CD8-positive, alpha-beta memory T cell (primary cell): ENCODE data around the gene ABCF1. TPM values are rescaled to one million over a fixed set of nuclear protein-coding genes. Genes with fewer than 3 reads are reported as not detected.
A peak's percentile ranks its signal among the peaks of the same experiment; 100 is the strongest.

Source experiments
- CTCF ChIA-PET: fragments of 350-600 bp; sonication (Branson Sonifier 250); formaldehyde crosslinking; loops from one replicate; lab custom pipeline; 2021; ENCODE audit warnings: antibody characterized with exemption; lab: Charles Lee
- POLR2A ChIA-PET: fragments of 350-600 bp; sonication (Branson Sonifier 250); formaldehyde crosslinking; loops from one replicate; lab custom pipeline; 2021; ENCODE audit warnings: antibody characterized with exemption; lab: Charles Lee
- DNase-seq, 5 donors: peaks; one replicate each; pipeline versions ENCODE4 v3.0.0 to v3.0.0-alpha.2; 2020 to 2022; ENCODE audit warnings: mixed read lengths in 1 of 5
- H3K27ac ChIP-seq: one replicate; pipeline ENCODE4 v1.7.0; 2013; ENCODE audit warnings: low read depth, mild to moderate bottlenecking, low read length, moderate library complexity
- H3K27me3 ChIP-seq: 2 replicates; pipeline ENCODE4 v1.7.0; 2013; ENCODE audit warnings: low read length, mild to moderate bottlenecking; ENCODE audit not compliant: insufficient read depth, poor library complexity, severe bottlenecking
- H3K36me3 ChIP-seq: 2 replicates; pipeline ENCODE4 v1.7.0; 2013; ENCODE audit warnings: mild to moderate bottlenecking, low read length, moderate library complexity; ENCODE audit not compliant: insufficient read depth
- H3K4me1 ChIP-seq: 2 replicates; pipeline ENCODE4 v1.7.0; 2013; ENCODE audit warnings: mild to moderate bottlenecking, low read length, moderate library complexity; ENCODE audit not compliant: insufficient read depth
- H3K4me3 ChIP-seq: 2 replicates; pipeline ENCODE4 v1.7.0; 2013; ENCODE audit warnings: mild to moderate bottlenecking, low read length
- H3K9me3 ChIP-seq: 2 replicates; pipeline ENCODE4 v1.7.0; 2013; ENCODE audit warnings: mild to moderate bottlenecking, low read length
- H3K27ac Mint-ChIP-seq, 8 donors: one replicate each; pipeline ENCODE4 v1.8.0; 2020 to 2021; ENCODE audit warnings: mixed read lengths in 8 of 8, mild to moderate bottlenecking in 6 of 8, inconsistent platforms in 3 of 8, moderate library complexity in 3 of 8
- H3K27me3 Mint-ChIP-seq, 2 donors: one replicate each; pipeline ENCODE4 v1.8.0; 2020 to 2021; ENCODE audit warnings: mixed read lengths in 2 of 2, mild to moderate bottlenecking in 1 of 2, moderate library complexity in 1 of 2
- H3K36me3 Mint-ChIP-seq, 3 donors: one replicate each; pipeline ENCODE4 v1.8.0; 2020 to 2021; ENCODE audit warnings: mixed read lengths in 3 of 3, inconsistent platforms in 1 of 3, mild to moderate bottlenecking in 1 of 3
- H3K4me1 Mint-ChIP-seq, 3 donors: one replicate each; pipeline ENCODE4 v1.8.0; 2020 to 2021; ENCODE audit warnings: mixed read lengths in 3 of 3, inconsistent platforms in 1 of 3, mild to moderate bottlenecking in 1 of 3
- H3K4me3 Mint-ChIP-seq, 7 donors: one replicate each; pipeline ENCODE4 v1.8.0; 2020 to 2021; ENCODE audit warnings: mixed read lengths in 7 of 7, mild to moderate bottlenecking in 6 of 7, moderate library complexity in 4 of 7, inconsistent platforms in 2 of 7
- H3K9me3 Mint-ChIP-seq, 5 donors: one replicate each; pipeline ENCODE4 v1.8.0; 2020 to 2022; ENCODE audit warnings: mixed read lengths in 5 of 5, mild to moderate bottlenecking in 3 of 5, moderate library complexity in 2 of 5, inconsistent platforms in 1 of 5
- polyA plus RNA-seq: library from polyadenylated mRNA; unstranded; fragments of 300-500 nt; fragmentation: Illumina TruSeq; gene quantifications from one replicate; pipeline ENCODE4 v1.2.3, GENCODE V29; 2021
- total RNA-seq, 2 experiments: library from RNA; stranded (reverse); gene quantifications; one replicate each; pipeline ENCODE4 v1.2.3, GENCODE V29; 2021

Gene ABCF1
- total and polyA plus RNA-seq, 3 experiments from 2014 or later: 54.0 to 133 (median 127) TPM

DNA sequence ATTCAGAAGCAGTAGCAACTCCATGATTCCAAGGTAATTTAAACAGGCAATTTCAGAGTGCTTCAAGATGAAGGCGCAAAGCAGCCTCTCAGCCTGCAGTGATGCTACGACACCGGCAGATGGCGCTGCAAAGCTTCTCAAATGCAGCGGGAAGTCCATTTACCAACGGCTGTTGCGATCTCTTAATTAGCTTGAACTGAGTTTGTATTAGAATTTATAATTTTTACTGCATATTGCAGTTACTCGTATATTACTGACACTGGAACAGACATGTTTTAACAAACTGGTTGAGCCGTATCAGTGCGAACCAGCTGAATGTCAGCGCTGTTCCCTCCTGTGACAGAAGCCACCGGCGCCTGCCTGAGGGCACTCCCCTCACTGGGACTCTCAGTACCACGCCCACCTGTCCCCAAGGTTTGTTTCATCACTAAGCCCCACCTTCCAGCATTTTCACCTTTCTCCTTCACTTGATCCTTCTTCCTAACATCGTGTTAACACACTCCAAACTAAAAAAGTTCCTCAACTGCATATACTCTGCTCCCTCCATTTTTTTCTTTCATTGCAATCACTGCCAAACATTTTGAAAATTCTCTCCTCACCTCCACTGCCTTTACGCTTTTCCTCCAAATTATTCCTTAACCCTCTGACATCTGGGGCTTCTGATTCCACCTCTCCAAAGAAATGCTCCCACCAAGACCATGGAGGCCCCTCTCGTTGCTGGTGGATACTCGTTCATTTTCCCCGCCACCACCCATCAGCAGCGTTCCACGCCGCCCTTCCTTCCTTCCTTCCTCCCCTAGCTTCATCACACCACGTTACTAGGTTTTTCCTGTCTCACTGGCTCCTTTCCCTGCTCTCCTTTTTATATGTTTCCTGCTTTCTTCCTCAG is 29.5 kb upstream of the ABCF1 start:
- Mint-ChIP-seq H3K27ac (peak overlapping the region; percentile 84 to 97 (median 94)), H3K4me3 (peak overlapping the region; percentile 83 to 90 (median 86)), H3K4me1 (peaks cover 34 to 39% (median 37%) of the 10 kb centered on the region in 3 donors), H3K36me3 (peaks cover 0 to 18% (median 0%) of the 10 kb centered on the region in 3 donors), H3K27me3 (peaks cover 0 to under 1% of the 10 kb centered on the region in 2 donors), H3K9me3 (no peaks in the 10 kb centered on the region)
- peak; percentile 74 to 85 (median 79) for DNase-seq
- H3K9me3 ChIP-seq: no peaks in the 10 kb centered on the region
- peak overlapping the region; percentile 55 for H3K27ac ChIP-seq
- CTCF ChIA-PET: interaction anchor here (0.8 to 16.3 kb wide), 48 partner anchors 11 to 555 kb away, joined by 3 to 228 read pairs (median 5); partner anchors contain the start of genes ABCF1, ATAT1, GNL1 and MDC1
- H3K36me3 ChIP-seq: no peaks in the 10 kb centered on the region
- H3K4me1 ChIP-seq: peaks cover 33% of the 10 kb centered on the region
- H3K4me3 ChIP-seq: peak overlapping the region; percentile 68
- H3K27me3 ChIP-seq: no peaks in the 10 kb centered on the region
- POLR2A ChIA-PET: interaction anchor here (0.5 to 7.5 kb wide), 19 partner anchors 9 to 544 kb away, joined by 3 to 77 read pairs (median 4); partner anchors contain the start of genes ABCF1, GNL1, MRPS18B and PPP1R10

DNA sequence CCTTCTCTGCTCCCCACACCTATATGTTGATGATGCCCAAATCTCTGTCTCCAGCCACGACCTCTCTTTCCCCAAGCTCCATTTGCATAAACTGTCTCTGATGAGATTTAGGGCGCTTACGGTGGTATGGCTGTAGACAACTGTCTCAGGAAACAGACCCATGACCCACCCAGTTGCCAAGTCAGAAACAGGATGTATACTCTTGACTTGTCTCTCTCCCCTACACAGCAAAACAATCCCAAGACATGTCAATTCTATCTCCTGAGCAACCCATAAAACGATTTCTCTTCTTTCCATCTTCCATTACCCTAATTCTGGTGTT is 28.9 kb upstream of the ABCF1 start:
- H3K27ac Mint-ChIP-seq: peak overlapping the region; percentile 84 to 97 (median 94)
- Histone ChIP-seq H3K27me3 (no peaks in the 10 kb centered on the region), H3K36me3 (no peaks in the 10 kb centered on the region), H3K4me3 (peak overlapping the region; percentile 68), H3K9me3 (no peaks in the 10 kb centered on the region), H3K27ac (peak overlapping the region; percentile 55), H3K4me1 (peaks cover 33% of the 10 kb centered on the region)
- H3K27me3 Mint-ChIP-seq: peaks cover 0 to 2% of the 10 kb centered on the region in 2 donors
- H3K4me3 Mint-ChIP-seq: peak overlapping the region; percentile 83 to 90 (median 86)
- CTCF ChIA-PET: interaction anchor here (0.9 to 16.3 kb wide), 24 partner anchors 10 to 554 kb away, joined by 3 to 228 read pairs (median 11); partner anchors contain the start of genes ABCF1, GNL1 and TUBB
- H3K9me3 Mint-ChIP-seq: no peaks in the 10 kb centered on the region
- H3K4me1 Mint-ChIP-seq: peaks cover 34 to 39% (median 37%) of the 10 kb centered on the region in 3 donors
- peak in 4 of 5 donors; percentile 27 to 64 (median 61) for DNase-seq
- POLR2A ChIA-PET: interaction anchor here (0.5 to 7.5 kb wide), 15 partner anchors 10 to 216 kb away, joined by 3 to 77 read pairs (median 4); partner anchors contain the start of genes ABCF1, GNL1, MRPS18B and PPP1R10
- peaks cover 0 to 22% (median 0%) of the 10 kb centered on the region in 3 donors for H3K36me3 Mint-ChIP-seq

DNA sequence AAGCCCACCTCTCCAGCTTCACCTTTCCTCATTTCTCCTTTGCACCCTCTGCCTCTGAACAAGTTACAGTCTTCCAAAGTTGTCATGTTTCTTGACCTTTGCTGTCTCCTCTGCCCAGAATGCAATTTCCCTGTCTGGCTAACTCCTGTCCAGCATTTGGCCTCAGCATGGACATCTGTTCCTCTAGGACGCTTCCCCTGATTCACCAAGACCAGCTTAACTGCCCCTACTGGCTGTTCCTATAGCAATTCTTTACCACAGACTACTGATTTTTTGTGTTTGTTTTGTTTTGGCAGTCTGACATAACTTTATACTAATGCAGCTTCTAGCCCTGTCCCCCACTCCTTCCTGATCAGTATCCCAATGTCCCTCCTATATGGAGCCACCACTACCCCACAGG is 28.3 kb upstream of the ABCF1 start:
- H3K4me3 ChIP-seq: peak overlapping the region; percentile 68
- Mint-ChIP-seq H3K36me3 (peaks cover 0 to 27% (median 0%) of the 10 kb centered on the region in 3 donors), H3K27ac (peak overlapping the region; percentile 84 to 97 (median 94)), H3K4me3 (peak overlapping the region; percentile 83 to 90 (median 86)), H3K9me3 (no peaks in the 10 kb centered on the region), H3K4me1 (peaks cover 34 to 39% (median 37%) of the 10 kb centered on the region in 3 donors), H3K27me3 (peaks cover 0 to 2% of the 10 kb centered on the region in 2 donors)
- H3K27me3 ChIP-seq: no peaks in the 10 kb centered on the region
- ChIA-PET CTCF (interaction anchor here (0.9 to 16.3 kb wide), 14 partner anchors 10 to 188 kb away, joined by 3 to 228 read pairs (median 22); partner anchors contain the start of genes ABCF1, GNL1 and TUBB), POLR2A (interaction anchor here (0.5 to 7.5 kb wide), 10 partner anchors 10 to 217 kb away, joined by 3 to 77 read pairs (median 4); partner anchors contain the start of genes GNL1, MRPS18B and PPP1R10)
- no peaks in the 10 kb centered on the region for H3K36me3 ChIP-seq
- H3K27ac ChIP-seq: peak overlapping the region; percentile 55
- DNase-seq: no peak
- H3K9me3 ChIP-seq: no peaks in the 10 kb centered on the region
- H3K4me1 ChIP-seq: peaks cover 33% of the 10 kb centered on the region

DNA sequence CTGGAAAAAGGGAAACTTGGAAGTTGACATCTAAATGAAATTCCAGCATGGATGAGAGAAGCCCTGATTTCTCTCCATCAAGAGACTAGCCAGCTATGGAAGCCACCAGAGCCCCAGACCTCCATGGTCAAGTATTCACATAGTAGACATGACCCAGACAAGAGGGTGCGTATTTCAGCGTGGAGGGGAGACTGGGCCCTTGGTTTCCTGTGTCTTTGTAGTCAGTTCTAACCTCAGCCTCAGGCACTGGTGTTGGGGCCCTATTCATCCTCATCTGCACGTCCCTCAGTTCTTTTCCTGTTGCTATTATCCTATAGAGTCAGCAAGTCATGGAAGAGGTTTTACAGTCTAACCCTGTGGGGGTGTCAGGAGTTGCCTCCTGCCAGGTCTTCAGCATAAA is 27.4 kb upstream of the ABCF1 start:
- Mint-ChIP-seq H3K36me3 (peaks cover 0 to 35% (median 4%) of the 10 kb centered on the region in 3 donors), H3K9me3 (no peaks in the 10 kb centered on the region), H3K27me3 (peaks cover 0 to 2% of the 10 kb centered on the region in 2 donors), H3K4me3 (peak overlapping the region; percentile 8 to 83 (median 58)), H3K27ac (peak overlapping the region; percentile 85 to 97 (median 92)), H3K4me1 (peaks cover 35 to 39% (median 37%) of the 10 kb centered on the region in 3 donors)
- H3K9me3 ChIP-seq: no peaks in the 10 kb centered on the region
- H3K4me3 ChIP-seq: peak overlapping the region; percentile 6
- ChIA-PET CTCF (interaction anchor here (1.3 to 16.3 kb wide), 18 partner anchors 8 to 187 kb away, joined by 3 to 228 read pairs (median 12); partner anchors contain the start of genes ABCF1, GNL1, PRR3 and TUBB), POLR2A (interaction anchor here (0.5 to 7.5 kb wide), 4 partner anchors 12 to 62 kb away, joined by 4 to 77 read pairs (median 14); partner anchors contain the start of gene GNL1)
- H3K36me3 ChIP-seq: peaks cover 7% of the 10 kb centered on the region
- H3K4me1 ChIP-seq: peaks cover 33% of the 10 kb centered on the region
- no peak overlapping the region for H3K27ac ChIP-seq
- no peaks in the 10 kb centered on the region for H3K27me3 ChIP-seq
- DNase-seq: peak in 4 of 5 donors; percentile 20 to 61 (median 48)

DNA sequence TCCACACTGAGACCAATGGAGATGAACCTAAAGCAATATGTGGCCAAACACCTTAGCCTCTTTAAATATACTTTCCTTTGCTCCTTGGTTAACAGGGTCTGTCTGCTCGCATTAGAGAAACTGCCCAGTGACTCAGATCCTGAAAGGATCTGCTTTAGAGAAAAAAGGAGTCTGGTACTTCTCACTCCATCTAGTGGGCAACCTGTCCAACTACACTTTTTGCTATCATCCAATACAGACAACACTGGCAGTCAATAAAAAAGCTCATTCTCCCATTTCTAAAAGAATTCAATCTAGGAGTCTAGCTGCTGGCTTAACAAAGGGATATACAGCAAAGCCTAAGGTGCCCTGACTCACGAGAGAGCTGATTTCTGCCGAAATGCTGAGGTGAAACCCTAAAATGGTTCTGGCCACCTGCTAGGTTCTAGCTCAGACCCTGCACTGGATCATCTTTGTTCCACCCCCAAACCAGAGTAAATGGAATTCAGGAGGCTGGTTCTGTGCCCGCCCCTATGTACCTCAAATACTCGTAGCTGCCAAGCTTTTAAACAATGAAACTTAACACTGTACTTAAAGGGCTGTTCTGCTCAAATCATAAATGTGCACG is 26.5 kb upstream of the ABCF1 start:
- H3K36me3 ChIP-seq: peaks cover 8% of the 10 kb centered on the region
- ChIA-PET CTCF (interaction anchor here (0.6 to 16.3 kb wide), 30 partner anchors 9 to 193 kb away, joined by 3 to 228 read pairs (median 4); partner anchors contain the start of genes ABCF1, DHX16, GNL1 and MRPS18B), POLR2A (interaction anchor here (0.5 to 7.5 kb wide), 10 partner anchors 9 to 94 kb away, joined by 3 to 77 read pairs (median 4); partner anchors contain the start of gene GNL1)
- Mint-ChIP-seq H3K27me3 (peaks cover 0 to 2% of the 10 kb centered on the region in 2 donors), H3K4me1 (peaks cover 35 to 39% (median 37%) of the 10 kb centered on the region in 3 donors), H3K27ac (peak overlapping the region; percentile 85 to 97 (median 92)), H3K36me3 (peaks cover 0 to 43% (median 6%) of the 10 kb centered on the region in 3 donors), H3K9me3 (no peaks in the 10 kb centered on the region), H3K4me3 (peak overlapping the region; percentile 7 to 83 (median 58))
- no peak overlapping the region for H3K27ac ChIP-seq
- DNase-seq: peak in 2 of 5 donors; percentile 51 to 53
- H3K4me1 ChIP-seq: peaks cover 33% of the 10 kb centered on the region
- H3K9me3 ChIP-seq: no peaks in the 10 kb centered on the region
- peak overlapping the region; percentile 6 for H3K4me3 ChIP-seq
- H3K27me3 ChIP-seq: no peaks in the 10 kb centered on the region

DNA sequence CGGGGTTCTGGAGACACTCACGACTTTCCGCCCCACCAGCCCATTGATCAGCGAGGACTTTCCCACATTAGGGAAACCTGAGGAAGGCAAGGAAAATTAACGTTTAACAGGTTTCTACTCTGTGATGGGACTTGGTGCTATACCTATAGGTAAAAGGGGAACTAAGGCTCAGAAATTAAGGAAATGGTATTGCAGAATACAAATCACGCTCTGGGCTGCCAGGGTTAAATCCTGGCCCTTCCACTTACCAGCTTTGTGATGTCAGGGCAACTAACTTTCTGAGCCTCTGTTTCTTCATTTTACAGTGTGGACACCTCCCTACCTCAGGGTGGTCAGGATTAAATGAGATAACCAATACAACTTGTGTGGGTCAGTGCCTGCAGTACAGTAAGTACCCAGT is 23.8 kb upstream of the ABCF1 start:
- Histone ChIP-seq H3K27ac (no peak overlapping the region), H3K9me3 (no peaks in the 10 kb centered on the region), H3K4me1 (peaks cover 25% of the 10 kb centered on the region), H3K4me3 (no peak overlapping the region), H3K27me3 (no peaks in the 10 kb centered on the region), H3K36me3 (peaks cover 27% of the 10 kb centered on the region)
- Mint-ChIP-seq H3K27me3 (peaks cover 0 to 2% of the 10 kb centered on the region in 2 donors), H3K9me3 (no peaks in the 10 kb centered on the region), H3K4me3 (no peak overlapping the region), H3K27ac (no peak overlapping the region), H3K36me3 (peaks cover 0 to 69% (median 22%) of the 10 kb centered on the region in 3 donors), H3K4me1 (peaks cover 25 to 28% (median 27%) of the 10 kb centered on the region in 3 donors)
- ChIA-PET POLR2A (no interaction called here), CTCF (interaction anchor here (1.3 to 16.3 kb wide), 4 partner anchors 15 to 183 kb away, joined by 3 to 228 read pairs (median 4); no protein-coding TSS in a partner anchor)
- no peak for DNase-seq

DNA sequence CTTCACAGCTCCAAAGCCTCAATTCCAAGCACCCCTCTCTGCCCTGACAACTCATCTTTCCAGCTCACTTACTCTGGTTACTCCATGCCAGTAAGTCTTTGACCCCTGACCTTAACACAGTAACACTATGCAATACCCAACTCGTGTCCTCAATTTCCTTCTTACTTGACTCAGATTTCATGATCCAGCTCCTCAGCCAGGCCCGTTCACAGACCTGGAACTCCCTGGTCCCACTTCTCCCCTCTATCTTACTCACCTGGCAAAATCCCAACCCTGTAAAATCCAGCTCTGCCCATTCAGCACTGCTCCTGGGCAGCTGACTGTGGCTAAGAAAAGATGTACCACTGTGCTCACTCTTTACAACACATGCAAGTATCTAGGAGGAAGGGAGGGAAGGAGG is 22.9 kb upstream of the ABCF1 start:
- H3K9me3 ChIP-seq: no peaks in the 10 kb centered on the region
- peaks cover 0 to 78% (median 29%) of the 10 kb centered on the region in 3 donors for H3K36me3 Mint-ChIP-seq
- peak overlapping the region in 1 of 7 donors; percentile 2 for H3K4me3 Mint-ChIP-seq
- peaks cover 36% of the 10 kb centered on the region for H3K36me3 ChIP-seq
- no peak overlapping the region for H3K27ac ChIP-seq
- DNase-seq: no peak
- H3K4me1 Mint-ChIP-seq: peaks cover 16 to 23% (median 20%) of the 10 kb centered on the region in 3 donors
- H3K4me3 ChIP-seq: no peak overlapping the region
- peaks cover 0 to 2% of the 10 kb centered on the region in 2 donors for H3K27me3 Mint-ChIP-seq
- no peaks in the 10 kb centered on the region for H3K27me3 ChIP-seq
- peaks cover 16% of the 10 kb centered on the region for H3K4me1 ChIP-seq
- ChIA-PET CTCF (interaction anchor here (0.9 to 16.3 kb wide), 6 partner anchors 9 to 182 kb away, joined by 3 to 228 read pairs (median 3); partner anchors contain the start of gene PRR3), POLR2A (interaction anchor here (0.6 kb wide), 1 partner anchor 48 kb away, joined by 5 read pairs; no protein-coding TSS in a partner anchor)
- peak overlapping the region in 3 of 8 donors; percentile 1 to 57 (median 9) for H3K27ac Mint-ChIP-seq
- H3K9me3 Mint-ChIP-seq: no peaks in the 10 kb centered on the region
